ENCODE results near the gene EPB41L5.
"Not testable (repeated sequence)": the region's sequence is repeated elsewhere in the genome, so short reads cannot be mapped to it uniquely, and the experiment has no call there.

Gene EPB41L5

GRCh38 chr2:120012771-120013596 lies at the start of gene EPB41L5:
Gene EPB41L5 (plus strand): TSS chr2:120013077. CDS start chr2:120019085, 6,008 bp downstream.
- FAIRE-seq: no peak

- no peak for FAIRE-seq
Observed at GRCh38 chr2:119981896-119982295, 31.0 kb upstream of the EPB41L5 start.

GRCh38 chr2:119982506-119982905 lies 30.4 kb upstream of the EPB41L5 start:
- no peak for FAIRE-seq

- no peak for FAIRE-seq
Observed at GRCh38 chr2:119983108-119983507, 29.8 kb upstream of the EPB41L5 start.

GRCh38 chr2:119996148-119996547 lies 16.7 kb upstream of the EPB41L5 start:
- no peak for FAIRE-seq

GRCh38 chr2:119996896-119997891 lies 15.7 kb upstream of the EPB41L5 start:
- not testable (repeated sequence) for FAIRE-seq

GRCh38 chr2:120001471-120001870 lies 11.4 kb upstream of the EPB41L5 start:
- FAIRE-seq: no peak

- no peak for FAIRE-seq
Observed at GRCh38 chr2:120004254-120004653, 8.6 kb upstream of the EPB41L5 start.

- no peak for FAIRE-seq
Observed at GRCh38 chr2:120005834-120006521, 6.9 kb upstream of the EPB41L5 start.

GRCh38 chr2:120007851-120008250 lies 5.0 kb upstream of the EPB41L5 start:
- FAIRE-seq: no peak

GRCh38 chr2:120012363-120012762 lies 514 bp upstream of the EPB41L5 start:
- no peak for FAIRE-seq

GRCh38 chr2:120013597-120014223 lies 833 bp downstream of the EPB41L5 start:
- FAIRE-seq: no peak

GRCh38 chr2:120014226-120014980 lies 1.5 kb downstream of the EPB41L5 start:
- no peak for FAIRE-seq

GRCh38 chr2:120016800-120017199 lies 3.9 kb downstream of the EPB41L5 start:
- FAIRE-seq: no peak

GRCh38 chr2:120017201-120017600 lies 4.3 kb downstream of the EPB41L5 start:
- FAIRE-seq: no peak

GRCh38 chr2:120018549-120018948 lies 5.7 kb downstream of the EPB41L5 start:
- FAIRE-seq: no peak

- FAIRE-seq: no peak
Observed at GRCh38 chr2:120020554-120020953, 7.7 kb downstream of the EPB41L5 start.

GRCh38 chr2:120022505-120022904 lies 9.6 kb downstream of the EPB41L5 start:
- not testable (repeated sequence) for FAIRE-seq

- no peak for FAIRE-seq
Observed at GRCh38 chr2:120026890-120027289, 14.0 kb downstream of the EPB41L5 start.

- no peak for FAIRE-seq
Observed at GRCh38 chr2:120028795-120029194, 15.9 kb downstream of the EPB41L5 start.
